Tongue (tissue), 2 donors: ENCODE data around the gene SLC25A17. TPM values are rescaled to one million over a fixed set of nuclear protein-coding genes. Genes with fewer than 3 reads are reported as not detected.
A peak's percentile ranks its signal among the peaks of the same experiment; 100 is the strongest.
"Not testable (repeated sequence)": the region's sequence is repeated elsewhere in the genome, so short reads cannot be mapped to it uniquely, and the experiment has no call there.

Source experiments
- DNase-seq: peaks from one replicate; pipeline ENCODE4 v3.0.0-alpha.2; 2015
- total RNA-seq: library from RNA; depleted of rRNA; stranded (reverse); fragments of >200 nt; gene quantifications from one replicate; pipeline ENCODE4 v1.2.3, GENCODE V29; 2014

The SLC25A17 gene
- total RNA-seq, 1 donor from 2014 or later = 14.2 TPM

- no peak for DNase-seq
Observed at GRCh38 chr22:40757071-40757470, 62.1 kb downstream of the SLC25A17 start.

- no peak for DNase-seq
Observed at GRCh38 chr22:40753114-40753513, 66.0 kb downstream of the SLC25A17 start.

- DNase-seq = no peak
Observed at GRCh38 chr22:40751250-40751649, 67.9 kb downstream of the SLC25A17 start.

- DNase-seq = no peak
Observed at GRCh38 chr22:40749829-40750228, 69.3 kb downstream of the SLC25A17 start.

- no peak for DNase-seq
Observed at GRCh38 chr22:40748388-40749355, 70.5 kb downstream of the SLC25A17 start.

GRCh38 chr22:40747361-40747760 is 71.8 kb downstream of the SLC25A17 start:
- DNase-seq = no peak

- no peak for DNase-seq
Observed at GRCh38 chr22:40746428-40747220, 72.5 kb downstream of the SLC25A17 start.

GRCh38 chr22:40743768-40744167 is 75.4 kb downstream of the SLC25A17 start:
- no peak for DNase-seq

GRCh38 chr22:40741116-40741515 is 78.0 kb downstream of the SLC25A17 start:
- DNase-seq = no peak

GRCh38 chr22:40739721-40740120 is 79.4 kb downstream of the SLC25A17 start:
- DNase-seq = no peak

GRCh38 chr22:40733919-40734318 is 85.2 kb downstream of the SLC25A17 start:
- no peak for DNase-seq

- DNase-seq = no peak
Observed at GRCh38 chr22:40732999-40733292, 86.2 kb downstream of the SLC25A17 start.

- no peak for DNase-seq
Observed at GRCh38 chr22:40729284-40729683, 89.9 kb downstream of the SLC25A17 start.

GRCh38 chr22:40728731-40729189 is 90.4 kb downstream of the SLC25A17 start:
- DNase-seq = no peak

GRCh38 chr22:40727964-40728615 is 91.1 kb downstream of the SLC25A17 start:
- DNase-seq = no peak

- no peak for DNase-seq
Observed at GRCh38 chr22:40727070-40727963, 91.8 kb downstream of the SLC25A17 start.

GRCh38 chr22:40726514-40726913 is 92.6 kb downstream of the SLC25A17 start:
- no peak for DNase-seq

GRCh38 chr22:40723396-40723933 is 95.7 kb downstream of the SLC25A17 start:
- DNase-seq = no peak

GRCh38 chr22:40721266-40721665 is 97.9 kb downstream of the SLC25A17 start:
- peak; percentile 45 for DNase-seq

- no peak for DNase-seq
Observed at GRCh38 chr22:40720538-40721256, 98.4 kb downstream of the SLC25A17 start.

GRCh38 chr22:40720156-40720537 is 99.0 kb downstream of the SLC25A17 start:
- not testable (repeated sequence) for DNase-seq
